ENCODE results near the gene HARS1.

DNA sequence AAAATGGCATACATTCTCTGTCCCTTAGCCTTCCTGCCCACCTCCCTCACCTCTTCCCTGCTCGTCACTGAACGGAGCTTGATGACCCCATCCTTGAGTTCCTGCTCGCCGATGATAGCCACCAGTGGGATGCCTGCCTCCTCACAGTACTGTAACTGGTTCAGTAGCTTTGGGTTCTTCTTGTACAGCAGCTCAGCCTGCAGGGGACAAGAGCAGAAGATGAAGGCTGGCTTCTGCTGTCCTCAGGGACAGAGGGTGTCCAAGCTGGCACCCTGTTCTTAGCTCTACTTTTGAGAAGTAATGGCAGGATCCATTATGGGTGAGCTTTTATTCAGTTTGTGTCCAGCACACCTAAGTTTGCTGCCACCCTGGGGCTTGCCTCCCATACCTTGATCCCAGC, 16.5 kb downstream of the HARS1 start:
- TF ChIP-seq, protein P1, sequence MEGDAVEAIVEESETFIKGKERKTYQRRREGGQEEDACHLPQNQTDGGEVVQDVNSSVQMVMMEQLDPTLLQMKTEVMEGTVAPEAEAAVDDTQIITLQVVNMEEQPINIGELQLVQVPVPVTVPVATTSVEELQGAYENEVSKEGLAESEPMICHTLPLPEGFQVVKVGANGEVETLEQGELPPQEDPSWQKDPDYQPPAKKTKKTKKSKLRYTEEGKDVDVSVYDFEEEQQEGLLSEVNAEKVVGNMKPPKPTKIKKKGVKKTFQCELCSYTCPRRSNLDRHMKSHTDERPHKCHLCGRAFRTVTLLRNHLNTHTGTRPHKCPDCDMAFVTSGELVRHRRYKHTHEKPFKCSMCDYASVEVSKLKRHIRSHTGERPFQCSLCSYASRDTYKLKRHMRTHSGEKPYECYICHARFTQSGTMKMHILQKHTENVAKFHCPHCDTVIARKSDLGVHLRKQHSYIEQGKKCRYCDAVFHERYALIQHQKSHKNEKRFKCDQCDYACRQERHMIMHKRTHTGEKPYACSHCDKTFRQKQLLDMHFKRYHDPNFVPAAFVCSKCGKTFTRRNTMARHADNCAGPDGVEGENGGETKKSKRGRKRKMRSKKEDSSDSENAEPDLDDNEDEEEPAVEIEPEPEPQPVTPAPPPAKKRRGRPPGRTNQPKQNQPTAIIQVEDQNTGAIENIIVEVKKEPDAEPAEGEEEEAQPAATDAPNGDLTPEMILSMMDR (IDR thresholded peaks at IDR 0.05) = no peak
- no peak for TF ChIP-seq POLR2A (IDR thresholded peaks at IDR 0.05)

All from thyroid gland (tissue), 4 donors.